GM10266 (cell line): ENCODE data around the gene SLC29A4.
"Not testable (repeated sequence)": the region's sequence is repeated elsewhere in the genome, so short reads cannot be mapped to it uniquely, and the experiment has no call there.

Experiments used
- DNase-seq: peaks from one replicate; pipeline ENCODE4 v3.0.0; 2012; ENCODE audit errors: extremely low spot score
- CTCF ChIP-seq: IDR thresholded peaks from 2 replicates; pipeline ENCODE4 v1.5.1; 2012; ENCODE audit warnings: mild to moderate bottlenecking, low read depth; ENCODE audit not compliant: control insufficient read depth, insufficient read depth; ENCODE audit errors: missing control alignments

SLC29A4 gene

GRCh38 chr7:5274441-5274840 is 8.3 kb upstream of the SLC29A4 start:
- no peak for TF ChIP-seq CTCF

DNA sequence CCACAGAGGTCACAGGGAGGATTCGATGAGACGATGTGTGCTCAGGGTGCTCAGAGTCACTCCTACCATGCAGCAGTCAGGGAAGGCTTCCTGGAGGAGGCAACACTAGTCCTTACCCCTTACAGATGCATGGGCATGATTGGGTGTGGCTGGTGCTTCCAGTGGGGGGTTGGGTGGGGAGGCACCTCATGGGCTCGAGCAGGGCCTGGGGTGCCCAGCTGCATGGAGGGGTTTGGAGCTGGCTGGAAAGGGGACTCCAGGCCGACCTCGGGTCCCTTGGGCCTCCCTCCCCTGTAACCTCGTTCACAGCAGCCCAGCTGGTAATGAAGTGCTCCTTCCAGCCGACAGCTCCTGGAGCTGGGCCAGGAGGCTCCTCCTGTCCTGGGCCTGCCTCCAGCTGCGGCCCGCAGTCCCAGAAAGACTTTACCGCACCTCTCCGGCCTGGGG is 7.7 kb upstream of the SLC29A4 start:
- DNase-seq: not testable (repeated sequence)

More at GRCh38 chr7:5274441-5274840, 8.3 kb upstream of the SLC29A4 start:
- no peak for DNase-seq

DNA sequence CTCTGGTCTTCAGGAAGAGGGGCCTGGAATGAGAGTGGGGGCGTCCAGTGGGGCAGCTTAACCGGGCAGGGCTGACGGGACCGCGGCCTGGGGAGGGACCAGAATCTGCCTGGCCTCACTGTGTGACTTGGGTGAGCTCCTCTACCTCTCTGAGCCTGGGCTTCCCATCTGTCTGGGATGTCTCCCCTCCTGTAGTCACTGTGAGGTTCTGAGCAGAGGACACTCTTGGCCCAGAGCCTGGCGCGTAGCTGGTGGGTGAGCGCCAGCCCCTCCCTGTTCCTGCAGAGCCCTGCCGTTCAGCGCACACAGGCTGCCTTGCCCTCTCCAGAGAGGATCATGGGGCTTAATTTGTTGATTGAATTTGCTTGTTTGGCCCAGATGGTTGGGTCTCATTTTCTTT is 7.2 kb upstream of the SLC29A4 start:
- not testable (repeated sequence) for DNase-seq

DNA sequence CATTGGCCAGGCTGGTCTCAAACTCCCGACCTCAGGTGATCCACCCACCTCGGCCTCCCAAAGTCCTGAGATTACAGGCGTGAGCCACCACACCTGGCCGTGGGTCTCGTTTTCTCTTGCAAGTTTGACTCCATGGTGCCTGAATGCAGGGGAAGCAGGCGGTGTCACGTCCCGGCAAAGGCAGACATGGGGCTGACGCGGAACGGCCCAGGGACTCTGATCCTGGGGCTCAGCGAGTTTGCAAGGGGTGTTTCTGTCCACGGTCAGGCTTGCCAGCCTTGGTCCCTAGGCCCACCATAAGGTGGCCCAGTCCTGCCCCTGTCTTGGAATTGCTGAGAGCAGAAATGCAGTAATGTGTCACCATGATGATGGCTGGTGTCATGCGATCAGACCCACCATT is 6.6 kb upstream of the SLC29A4 start:
- DNase-seq: not testable (repeated sequence)

DNA sequence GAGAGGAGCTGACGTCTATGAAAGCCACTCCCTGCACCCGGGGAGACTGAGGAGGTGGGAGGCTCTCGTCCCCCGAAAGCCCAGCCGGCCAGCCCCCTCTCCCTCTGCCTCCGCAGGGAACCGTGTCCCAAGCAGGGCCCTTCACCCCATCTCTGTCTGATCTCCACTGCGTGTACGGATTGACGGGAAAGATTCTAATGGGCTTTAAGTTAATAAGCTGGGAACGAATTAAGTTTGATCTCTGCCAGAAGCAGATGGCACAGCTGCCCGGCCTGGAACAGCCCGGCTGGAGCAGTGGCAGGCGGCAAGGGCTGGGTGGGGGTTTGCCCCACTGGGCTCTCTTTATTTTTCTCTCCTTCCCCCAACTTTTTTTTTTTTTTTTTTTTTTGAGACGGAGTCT is 6.1 kb upstream of the SLC29A4 start:
- no peak for DNase-seq
- no peak for TF ChIP-seq CTCF

DNA sequence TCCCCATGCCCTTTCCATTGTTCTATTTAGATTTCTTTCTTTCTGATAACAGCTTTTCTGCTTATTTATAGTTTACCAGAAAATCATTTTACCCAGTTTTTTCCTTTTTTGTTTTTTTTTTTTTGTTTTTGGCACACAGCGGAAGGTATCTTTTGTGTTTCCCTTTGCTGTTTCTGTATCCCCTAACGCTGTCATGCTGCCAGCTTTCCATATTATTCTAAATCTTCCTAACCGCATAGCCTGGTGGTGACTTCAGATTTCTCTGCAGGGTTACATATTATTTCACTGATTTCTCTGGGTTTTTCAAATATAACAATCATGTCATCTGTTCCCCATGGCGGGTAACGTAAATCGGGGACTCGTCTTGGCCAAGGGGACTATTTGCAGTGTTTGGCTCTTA is 4.0 kb upstream of the SLC29A4 start:
- DNase-seq: no peak
- no peak for TF ChIP-seq CTCF

DNA sequence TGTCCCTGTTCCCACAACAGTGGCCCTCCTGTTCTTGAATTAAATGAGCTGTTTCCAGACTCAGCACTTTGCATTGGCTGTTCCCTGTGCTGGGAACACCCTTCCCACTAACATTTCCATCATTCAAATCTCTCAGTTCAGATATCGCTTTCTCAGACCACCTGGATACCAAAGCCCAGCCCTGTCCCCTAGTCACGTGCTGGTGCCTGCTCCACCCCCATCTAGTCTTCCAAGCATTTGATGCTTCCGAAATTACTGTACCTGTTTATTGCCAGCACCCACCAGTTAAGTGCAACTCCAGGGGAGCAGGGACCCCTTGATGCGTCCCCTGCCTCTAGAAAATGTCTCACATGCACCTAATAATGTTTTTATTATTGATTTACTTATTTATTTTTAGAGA is 3.0 kb upstream of the SLC29A4 start:
- no peak for TF ChIP-seq CTCF
- no peak for DNase-seq

DNA sequence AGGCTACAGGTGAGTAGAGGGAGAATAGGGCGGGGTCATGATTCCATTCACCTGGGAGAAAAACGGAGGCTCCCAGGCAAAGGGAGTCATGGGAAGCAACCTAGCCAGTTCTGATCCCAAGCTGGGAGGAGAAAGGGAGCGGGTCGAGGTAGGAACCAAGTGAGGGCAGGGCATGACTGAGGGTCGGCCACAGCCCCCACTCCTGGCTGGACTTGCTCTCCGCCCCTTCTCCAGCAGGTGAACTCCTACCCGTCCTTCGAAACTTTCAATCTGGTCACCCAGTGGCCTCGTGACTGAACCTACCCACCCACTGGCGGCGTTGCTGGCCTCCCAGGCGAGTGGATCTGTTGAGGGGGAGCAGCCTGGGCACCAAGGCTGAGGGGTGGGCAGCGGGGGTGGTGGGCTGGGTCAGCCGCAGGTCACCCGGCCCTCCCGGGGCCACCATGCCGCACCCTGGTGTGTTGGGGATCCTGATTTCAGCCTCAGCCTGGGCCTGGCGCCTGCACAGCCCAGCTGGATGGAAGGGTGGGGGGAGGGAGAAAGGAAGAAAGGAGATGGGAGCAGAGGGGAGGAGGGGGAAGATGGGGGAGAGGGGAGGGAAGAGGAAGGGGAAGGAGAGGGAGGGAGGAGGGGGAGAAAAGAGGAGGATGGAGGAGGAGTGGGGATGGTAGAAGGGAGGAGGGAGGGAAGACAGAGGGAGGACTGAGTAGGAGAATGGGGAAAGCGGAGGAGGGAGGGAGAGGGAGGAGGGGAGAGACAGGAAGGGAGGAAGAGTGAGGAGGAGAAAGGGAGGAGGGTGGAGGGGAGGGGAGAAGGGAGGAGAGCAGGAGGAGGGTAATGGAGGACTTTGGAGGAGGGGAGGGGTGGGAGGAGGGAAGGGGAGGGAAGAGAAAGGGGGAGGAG is 894 bp upstream of the SLC29A4 start:
- not testable (repeated sequence) for DNase-seq

GRCh38 chr7:5283421-5284303 is 919 bp downstream of the SLC29A4 start:
- no peak for TF ChIP-seq CTCF
- no peak for DNase-seq
